Ishikawa (cell line): ENCODE measurements around the gene IRF6.

Experiments
- CEBPB ChIP-seq: IDR thresholded peaks from 2 replicates; pipeline ENCODE4 v1.6.1; 2012
- CREB1 ChIP-seq: IDR thresholded peaks from 2 replicates; pipeline ENCODE4 v1.6.1; 2012; ENCODE audit warnings: low read depth
- EGR1 ChIP-seq: IDR thresholded peaks from 2 replicates; pipeline ENCODE4 v1.6.1; 2012
- EP300 ChIP-seq: IDR thresholded peaks from 2 replicates; pipeline ENCODE4 v1.6.1; 2012; ENCODE audit warnings: borderline replicate concordance
- FOXM1 ChIP-seq: IDR thresholded peaks from 2 replicates; pipeline ENCODE4 v1.6.1; 2012; ENCODE audit warnings: low read depth, borderline replicate concordance
- NFIC ChIP-seq: IDR thresholded peaks from 2 replicates; pipeline ENCODE4 v1.6.1; 2012
- RAD21 ChIP-seq: IDR thresholded peaks from 2 replicates; pipeline ENCODE4 v1.6.1; 2012; ENCODE audit warnings: low read depth
- TAF1 ChIP-seq: IDR thresholded peaks from 2 replicates; pipeline ENCODE4 v1.6.1; 2012; ENCODE audit warnings: low read depth, mild to moderate bottlenecking
- TCF12 ChIP-seq: IDR thresholded peaks from 2 replicates; pipeline ENCODE4 v1.6.1; 2012; ENCODE audit warnings: low read depth
- TEAD4 ChIP-seq: IDR thresholded peaks from 2 replicates; pipeline ENCODE4 v1.6.1; 2012
- YY1 ChIP-seq: IDR thresholded peaks from 2 replicates; pipeline ENCODE4 v1.6.1; 2012; ENCODE audit warnings: low read depth
- ZBTB7A ChIP-seq: IDR thresholded peaks from 2 replicates; pipeline ENCODE4 v1.6.1; 2012; ENCODE audit warnings: low read depth
- TF ChIP-seq, protein P1 (sequence below): IDR thresholded peaks from 2 replicates; pipeline ENCODE4 v1.6.1; 2012; ENCODE audit warnings: low read depth, mild to moderate bottlenecking
- TF ChIP-seq, protein P2 (sequence below): IDR thresholded peaks from 2 replicates; pipeline ENCODE4 v1.6.1; 2012
- TF ChIP-seq, protein P3 (sequence below): IDR thresholded peaks from 2 replicates; pipeline ENCODE4 v1.6.1; 2012

IRF6 gene

DNA sequence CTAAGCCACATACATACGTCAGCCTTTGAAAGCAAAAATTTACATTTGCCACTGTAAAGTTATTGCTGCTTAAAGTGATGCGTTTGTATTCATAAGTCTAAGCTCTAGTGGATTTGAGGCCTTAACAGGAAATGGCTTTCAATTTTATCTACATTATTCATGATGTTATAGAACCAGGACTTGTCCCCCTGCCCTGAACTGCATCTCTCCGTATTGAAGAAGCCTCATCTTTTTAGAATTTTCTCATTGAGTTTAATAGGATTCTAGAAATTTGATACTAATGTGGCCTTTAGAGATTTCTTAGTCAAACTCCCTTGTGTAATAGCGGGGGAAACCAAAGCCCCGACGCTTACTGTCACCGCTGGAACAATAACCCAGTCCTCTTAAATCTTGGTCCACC lies 31.7 kb upstream of the IRF6 start:
- TF ChIP-seq TEAD4 (no peak), YY1 (no peak), FOXM1 (no peak), EGR1 (no peak), CREB1 (no peak)
- TF ChIP-seq, protein P1, sequence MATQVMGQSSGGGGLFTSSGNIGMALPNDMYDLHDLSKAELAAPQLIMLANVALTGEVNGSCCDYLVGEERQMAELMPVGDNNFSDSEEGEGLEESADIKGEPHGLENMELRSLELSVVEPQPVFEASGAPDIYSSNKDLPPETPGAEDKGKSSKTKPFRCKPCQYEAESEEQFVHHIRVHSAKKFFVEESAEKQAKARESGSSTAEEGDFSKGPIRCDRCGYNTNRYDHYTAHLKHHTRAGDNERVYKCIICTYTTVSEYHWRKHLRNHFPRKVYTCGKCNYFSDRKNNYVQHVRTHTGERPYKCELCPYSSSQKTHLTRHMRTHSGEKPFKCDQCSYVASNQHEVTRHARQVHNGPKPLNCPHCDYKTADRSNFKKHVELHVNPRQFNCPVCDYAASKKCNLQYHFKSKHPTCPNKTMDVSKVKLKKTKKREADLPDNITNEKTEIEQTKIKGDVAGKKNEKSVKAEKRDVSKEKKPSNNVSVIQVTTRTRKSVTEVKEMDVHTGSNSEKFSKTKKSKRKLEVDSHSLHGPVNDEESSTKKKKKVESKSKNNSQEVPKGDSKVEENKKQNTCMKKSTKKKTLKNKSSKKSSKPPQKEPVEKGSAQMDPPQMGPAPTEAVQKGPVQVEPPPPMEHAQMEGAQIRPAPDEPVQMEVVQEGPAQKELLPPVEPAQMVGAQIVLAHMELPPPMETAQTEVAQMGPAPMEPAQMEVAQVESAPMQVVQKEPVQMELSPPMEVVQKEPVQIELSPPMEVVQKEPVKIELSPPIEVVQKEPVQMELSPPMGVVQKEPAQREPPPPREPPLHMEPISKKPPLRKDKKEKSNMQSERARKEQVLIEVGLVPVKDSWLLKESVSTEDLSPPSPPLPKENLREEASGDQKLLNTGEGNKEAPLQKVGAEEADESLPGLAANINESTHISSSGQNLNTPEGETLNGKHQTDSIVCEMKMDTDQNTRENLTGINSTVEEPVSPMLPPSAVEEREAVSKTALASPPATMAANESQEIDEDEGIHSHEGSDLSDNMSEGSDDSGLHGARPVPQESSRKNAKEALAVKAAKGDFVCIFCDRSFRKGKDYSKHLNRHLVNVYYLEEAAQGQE: no peak
- TF ChIP-seq, protein P2, sequence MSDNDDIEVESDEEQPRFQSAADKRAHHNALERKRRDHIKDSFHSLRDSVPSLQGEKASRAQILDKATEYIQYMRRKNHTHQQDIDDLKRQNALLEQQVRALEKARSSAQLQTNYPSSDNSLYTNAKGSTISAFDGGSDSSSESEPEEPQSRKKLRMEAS: no peak

DNA sequence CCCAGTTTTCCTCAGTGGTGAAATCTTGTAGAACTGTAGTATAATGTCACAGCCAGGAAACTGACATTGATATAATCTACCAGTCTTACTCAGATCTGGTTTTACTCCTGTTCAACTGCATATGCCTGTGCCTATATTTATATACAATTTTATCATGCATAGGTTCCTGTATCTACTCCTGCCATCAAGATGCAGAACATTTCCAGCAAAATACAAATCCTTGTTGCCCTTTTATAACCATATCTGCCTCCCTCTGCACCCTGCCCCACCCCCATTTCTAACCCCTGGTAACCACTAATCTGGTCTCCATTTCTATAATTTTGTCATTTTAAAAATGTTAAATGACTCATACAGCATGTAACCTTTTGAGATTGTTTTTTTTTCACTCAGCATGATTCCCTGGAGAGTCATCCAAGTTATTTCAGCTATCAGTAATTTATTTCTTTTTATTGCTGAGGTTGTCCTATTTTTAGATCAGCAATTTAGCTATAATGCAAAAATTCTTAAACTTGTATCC lies 29.9 kb upstream of the IRF6 start:
- no peak for TF ChIP-seq EGR1
- no peak for TF ChIP-seq TEAD4
- TF ChIP-seq FOXM1: no peak
- no peak for TF ChIP-seq EP300
- TF ChIP-seq, protein P1: no peak

DNA sequence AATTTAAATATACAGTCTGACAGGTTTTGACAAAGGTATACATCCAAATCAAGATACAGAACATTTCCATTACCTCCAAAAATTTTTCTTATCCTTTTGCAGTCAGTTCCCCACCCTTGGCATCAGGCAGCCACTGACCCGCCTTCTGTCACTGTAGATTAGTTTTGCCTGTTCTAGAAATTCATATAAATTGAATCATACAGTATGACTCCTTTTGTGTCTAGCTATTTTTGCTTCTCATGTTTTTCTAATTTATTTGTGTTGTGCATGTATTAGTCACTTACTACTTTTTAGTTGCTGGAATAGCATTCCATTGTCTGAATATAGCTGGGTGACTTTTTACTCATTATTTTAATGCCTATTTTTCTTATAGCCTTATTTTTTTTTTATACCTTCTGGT lies 25.7 kb upstream of the IRF6 start:
- no peak for TF ChIP-seq CEBPB

DNA sequence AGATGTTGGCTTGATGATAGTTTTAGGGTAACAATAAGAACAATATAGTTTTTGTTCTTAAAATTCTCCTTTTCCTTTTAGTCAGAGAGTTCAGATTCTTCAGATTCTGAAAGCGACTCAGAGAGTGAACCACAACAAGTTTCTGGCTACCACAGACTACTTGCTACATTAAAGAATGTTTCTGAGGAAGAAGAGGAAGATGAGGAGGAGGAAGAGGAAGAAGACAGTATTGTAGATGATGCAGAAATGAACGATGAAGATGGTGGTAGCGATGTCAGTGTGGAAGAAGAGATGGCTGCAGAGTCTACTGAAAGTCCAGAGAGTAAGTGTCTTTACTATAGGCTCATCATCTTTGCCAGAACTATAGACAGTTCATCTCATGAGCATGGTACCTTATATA lies 24.8 kb upstream of the IRF6 start:
- TF ChIP-seq, protein P1: no peak
- TF ChIP-seq, protein P3, sequence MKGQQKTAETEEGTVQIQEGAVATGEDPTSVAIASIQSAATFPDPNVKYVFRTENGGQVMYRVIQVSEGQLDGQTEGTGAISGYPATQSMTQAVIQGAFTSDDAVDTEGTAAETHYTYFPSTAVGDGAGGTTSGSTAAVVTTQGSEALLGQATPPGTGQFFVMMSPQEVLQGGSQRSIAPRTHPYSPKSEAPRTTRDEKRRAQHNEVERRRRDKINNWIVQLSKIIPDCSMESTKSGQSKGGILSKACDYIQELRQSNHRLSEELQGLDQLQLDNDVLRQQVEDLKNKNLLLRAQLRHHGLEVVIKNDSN: no peak
- TF ChIP-seq TEAD4: no peak
- TF ChIP-seq, protein P2: no peak
- TF ChIP-seq CREB1: no peak
- TF ChIP-seq ZBTB7A: no peak
- TF ChIP-seq RAD21: no peak
- no peak for TF ChIP-seq NFIC
- TF ChIP-seq FOXM1: no peak
- TF ChIP-seq TCF12: no peak
- TF ChIP-seq EGR1: no peak
- TF ChIP-seq CEBPB: no peak
- TF ChIP-seq EP300: no peak
- no peak for TF ChIP-seq YY1
- TF ChIP-seq TAF1: no peak

DNA sequence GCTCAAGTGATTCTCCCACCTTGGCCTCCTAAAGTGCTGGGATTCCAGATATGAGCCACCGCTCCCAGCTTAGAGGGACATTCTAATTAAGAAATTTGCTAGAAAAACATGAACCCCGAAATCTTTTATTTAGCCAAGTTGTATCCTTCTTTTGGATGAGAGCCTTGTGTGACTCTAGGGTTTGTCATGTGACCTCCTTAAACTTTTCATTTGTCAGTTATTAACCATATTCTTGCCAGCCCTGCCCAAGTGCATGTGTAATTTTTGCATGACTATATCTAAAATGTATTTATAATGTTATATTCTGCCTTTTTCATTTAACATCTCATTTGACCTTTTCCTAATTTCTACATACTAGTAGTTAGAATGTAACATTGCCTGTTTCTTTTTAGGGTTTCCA lies 23.8 kb upstream of the IRF6 start:
- TF ChIP-seq ZBTB7A (no peak), TAF1 (no peak), YY1 (no peak)
- TF ChIP-seq, protein P3: no peak
